GM23338 (cell line): ENCODE results near the gene SF3A1. TPM values are rescaled to one million over a fixed set of nuclear protein-coding genes. Genes with fewer than 3 reads are reported as not detected.

ENCODE experiments used
- ATAC-seq: fragments of 200-7000 bp; cut with Tn5 transposase; 3 replicates; pipeline ENCODE4 v1.9.1; 2020
- DNase-seq: peaks from one replicate; pipeline ENCODE4 v3.0.0-alpha.2; 2015; ENCODE audit warnings: low spot score
- H2AFZ ChIP-seq: fragments of 200-600 bp; sonication (generic); 2 replicates; pipeline ENCODE4 v1.8.0; 2016; ENCODE audit warnings: antibody characterized with exemption, mild to moderate bottlenecking, moderate library complexity
- H3F3A ChIP-seq: fragments of 200-600 bp; sonication (generic); replicated peaks from 2 replicates; pipeline ENCODE4 v1.8.0; 2017; ENCODE audit warnings: antibody characterized with exemption, mixed run types, low read depth
- H3K27ac ChIP-seq: fragments of 200-600 bp; sonication (generic); 2 replicates; pipeline ENCODE4 v1.6.1; 2016; ENCODE audit warnings: low read depth
- H3K27me3 ChIP-seq: fragments of 200-600 bp; sonication (generic); 2 replicates; pipeline ENCODE4 v1.8.0; 2016; ENCODE audit warnings: mild to moderate bottlenecking, mixed run types, moderate library complexity; ENCODE audit not compliant: insufficient read depth
- H3K36me3 ChIP-seq: fragments of 200-600 bp; sonication (generic); 2 replicates; pipeline ENCODE4 v1.8.0; 2016; ENCODE audit warnings: mild to moderate bottlenecking; ENCODE audit not compliant: insufficient read depth
- H3K4me1 ChIP-seq: fragments of 200-600 bp; sonication (generic); 2 replicates; pipeline ENCODE4 v1.8.0; 2016; ENCODE audit warnings: mild to moderate bottlenecking, moderate library complexity; ENCODE audit not compliant: insufficient read depth
- H3K4me2 ChIP-seq: fragments of 200-600 bp; sonication (generic); 2 replicates; pipeline ENCODE4 v1.7.1; 2017; ENCODE audit warnings: mixed run types
- H3K4me3 ChIP-seq: fragments of 200-600 bp; sonication (generic); 2 replicates; pipeline ENCODE4 v1.6.1; 2016; ENCODE audit warnings: mixed run types
- H3K79me2 ChIP-seq: fragments of 200-600 bp; sonication (generic); replicated peaks from 2 replicates; pipeline ENCODE4 v1.8.0; 2017; ENCODE audit warnings: mild to moderate bottlenecking; ENCODE audit not compliant: insufficient read depth
- H3K9me2 ChIP-seq: fragments of 200-600 bp; sonication (generic); 2 replicates; pipeline ENCODE4 v1.8.0; 2017; ENCODE audit not compliant: insufficient read depth
- H4K20me1 ChIP-seq: fragments of 200-600 bp; sonication (generic); replicated peaks from 2 replicates; pipeline ENCODE4 v1.8.0; 2017; ENCODE audit warnings: mild to moderate bottlenecking; ENCODE audit not compliant: insufficient read depth
- H3K27ac Mint-ChIP-seq: 2 replicates; pipeline ENCODE4 v1.8.0; 2020; ENCODE audit warnings: inconsistent platforms, mild to moderate bottlenecking, moderate library complexity, mixed read lengths
- H3K27me3 Mint-ChIP-seq: 3 replicates; pipeline ENCODE4 v1.8.0; 2022; ENCODE audit warnings: low read depth, mild to moderate bottlenecking, moderate library complexity, mixed read lengths, inconsistent platforms; ENCODE audit not compliant: insufficient read depth, poor library complexity
- H3K36me3 Mint-ChIP-seq: 3 replicates; pipeline ENCODE4 v1.8.0; 2021; ENCODE audit warnings: low read depth, mild to moderate bottlenecking, inconsistent platforms, moderate library complexity, mixed read lengths
- H3K4me1 Mint-ChIP-seq: 3 replicates; pipeline ENCODE4 v1.8.0; 2020; ENCODE audit warnings: mild to moderate bottlenecking, inconsistent platforms, mixed read lengths
- H3K4me3 Mint-ChIP-seq: 3 replicates; pipeline ENCODE4 v1.8.0; 2021; ENCODE audit warnings: moderate library complexity, mild to moderate bottlenecking, inconsistent platforms, mixed read lengths
- H3K9me3 Mint-ChIP-seq: 3 replicates; pipeline ENCODE4 v1.8.0; 2020; ENCODE audit warnings: moderate library complexity, mild to moderate bottlenecking, inconsistent platforms, mixed read lengths
- EZH2 ChIP-seq: fragments of 200-600 bp; sonication (generic); IDR thresholded peaks from one replicate; pipeline ENCODE4 v1.8.0; 2017; ENCODE audit warnings: antibody characterized with exemption, mild to moderate bottlenecking, low read depth; ENCODE audit not compliant: unreplicated experiment
- REST ChIP-seq: IDR thresholded peaks from one replicate; pipeline ENCODE4 v1.6.1; 2018; ENCODE audit warnings: antibody characterized with exemption; ENCODE audit not compliant: unreplicated experiment
- ZNF331 ChIP-seq: fragments of 250-450 bp; sonication (Bioruptor Pico); IDR thresholded peaks from 2 replicates; pipeline ENCODE4 v1.5.0; 2020; ENCODE audit warnings: low read depth, mild to moderate bottlenecking, moderate library complexity
- ZNF462 ChIP-seq: fragments of 250-450 bp; sonication (Bioruptor Pico); IDR thresholded peaks from 2 replicates; pipeline ENCODE4 v1.5.0; 2020; ENCODE audit warnings: mild to moderate bottlenecking, moderate library complexity
- polyA plus RNA-seq: library from polyadenylated mRNA; unstranded; fragments of >200 nt; fragmentation: Nextera tagmentation; extraction: Ambion mirVana; gene quantifications from 2 replicates; pipeline ENCODE4 v1.2.1, GENCODE V29; 2016
- total RNA-seq: library from RNA; depleted of rRNA; stranded (reverse); fragments of >200 nt; shearing (Covaris generic); gene quantifications from 2 replicates; pipeline ENCODE4 v1.2.3, GENCODE V29; 2014

SF3A1 gene
- total and polyA plus RNA-seq, 2 experiments from 2014 or later: 107 to 108 TPM

GRCh38 chr22:30310881-30311771 lies 45.6 kb downstream of the SF3A1 start (continued):
- TF ChIP-seq ZNF462 (CRISPR knock-in tag) (no peak), ZNF331 (CRISPR knock-in tag) (no peak), EZH2 (no peak)

DNA sequence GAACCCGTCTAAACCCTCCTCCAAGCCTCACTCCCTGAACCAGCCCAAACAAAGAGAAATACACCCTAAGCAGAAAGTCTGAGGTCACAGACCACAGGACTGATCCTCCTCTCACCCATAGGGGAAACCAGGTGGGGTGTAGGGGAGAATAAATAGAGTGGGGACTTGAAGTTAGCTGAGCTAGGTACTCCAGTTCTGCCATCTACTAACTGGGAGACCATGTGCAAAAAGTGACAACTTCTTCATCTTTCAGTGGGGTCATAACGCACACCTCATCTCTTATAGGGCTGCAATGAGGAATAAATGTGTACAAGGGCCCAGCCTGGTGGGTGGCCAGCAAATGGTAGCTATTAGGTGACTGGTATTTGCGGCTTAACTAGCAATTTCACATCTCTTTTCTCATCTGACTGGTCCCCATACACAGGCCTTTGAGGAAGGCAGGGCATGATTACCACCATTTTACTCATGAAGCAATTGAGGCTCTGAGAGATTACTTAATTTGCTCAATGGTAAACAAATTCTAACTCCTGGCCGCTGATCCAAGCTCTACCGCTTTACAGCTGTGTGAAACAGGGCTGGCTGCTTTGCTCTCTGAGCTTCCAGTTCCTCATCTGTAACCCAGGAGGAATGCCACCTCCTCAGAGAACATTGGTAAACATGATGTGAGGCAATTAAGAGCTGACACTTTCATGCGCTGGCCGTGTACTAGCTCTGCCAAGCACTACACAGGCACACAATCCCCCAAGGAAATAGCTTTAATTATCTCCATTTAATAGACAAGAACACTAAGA lies 46.5 kb downstream of the SF3A1 start:
- H3K79me2 ChIP-seq: no peaks in the 10 kb centered on the region
- H3K27ac Mint-ChIP-seq: no peak overlapping the region
- TF ChIP-seq REST: no peak

More for the DNA sequence above, 46.5 kb downstream of the SF3A1 start:
- Histone ChIP-seq H2AFZ (no peak overlapping the region), H4K20me1 (peaks cover 3% of the 10 kb centered on the region), H3F3A (no peaks in the 10 kb centered on the region), H3K36me3 (no peaks in the 10 kb centered on the region), H3K9me2 (no peaks in the 10 kb centered on the region), H3K4me2 (no peak overlapping the region), H3K27me3 (no peaks in the 10 kb centered on the region), H3K4me1 (peaks cover 4% of the 10 kb centered on the region; the same call in 1 of the 2 replicates), H3K4me3 (no peak overlapping the region), H3K27ac (no peak overlapping the region)
- DNase-seq (no peak), ATAC-seq (no peak)
- H3K4me1 Mint-ChIP-seq: peaks cover 11% of the 10 kb centered on the region
- no peak overlapping the region for H3K4me3 Mint-ChIP-seq
- no peaks in the 10 kb centered on the region for H3K36me3 Mint-ChIP-seq
- peaks cover 3% of the 10 kb centered on the region for H3K27me3 Mint-ChIP-seq
- no peaks in the 10 kb centered on the region for H3K9me3 Mint-ChIP-seq
